HG03045 (cell line): ENCODE results near the gene NIPA2.
"Not testable (repeated sequence)": the region's sequence is repeated elsewhere in the genome, so short reads cannot be mapped to it uniquely, and the experiment has no call there.

Experiments
- ATAC-seq: cut with Tn5 transposase; IDR thresholded peaks from one replicate; pipeline ENCODE4 v1.9.1; 2021; ENCODE audit warnings: mild to moderate bottlenecking, moderate library complexity; ENCODE audit not compliant: unreplicated experiment

The NIPA2 gene

GRCh38 chr15:22838292-22839042, at the start of gene NIPA2:
NIPA2 (plus strand) TSS chr15:22838666; CDS start chr15:22851732, 13,066 bp downstream.
- ATAC-seq = peak; percentile 86

DNA sequence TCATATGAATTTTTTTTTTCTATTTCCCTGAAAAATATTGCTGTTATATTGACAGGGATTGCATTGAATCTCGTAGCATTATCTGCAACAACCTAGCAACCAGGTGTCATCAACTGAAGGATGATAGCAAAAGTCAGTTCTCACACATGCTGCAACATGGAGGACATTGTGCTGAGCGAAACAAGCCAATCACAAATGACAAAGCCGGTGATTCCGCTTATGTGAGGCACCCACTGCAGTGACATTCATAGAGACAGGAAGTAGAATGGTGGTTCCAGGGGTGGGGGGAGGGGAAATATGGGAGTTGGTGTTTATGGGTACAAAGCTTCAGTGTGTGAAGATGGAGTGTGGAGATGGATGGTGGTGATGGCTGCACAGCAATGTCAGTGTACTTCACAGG, 44.4 kb upstream of the NIPA2 start:
- ATAC-seq = no peak

DNA sequence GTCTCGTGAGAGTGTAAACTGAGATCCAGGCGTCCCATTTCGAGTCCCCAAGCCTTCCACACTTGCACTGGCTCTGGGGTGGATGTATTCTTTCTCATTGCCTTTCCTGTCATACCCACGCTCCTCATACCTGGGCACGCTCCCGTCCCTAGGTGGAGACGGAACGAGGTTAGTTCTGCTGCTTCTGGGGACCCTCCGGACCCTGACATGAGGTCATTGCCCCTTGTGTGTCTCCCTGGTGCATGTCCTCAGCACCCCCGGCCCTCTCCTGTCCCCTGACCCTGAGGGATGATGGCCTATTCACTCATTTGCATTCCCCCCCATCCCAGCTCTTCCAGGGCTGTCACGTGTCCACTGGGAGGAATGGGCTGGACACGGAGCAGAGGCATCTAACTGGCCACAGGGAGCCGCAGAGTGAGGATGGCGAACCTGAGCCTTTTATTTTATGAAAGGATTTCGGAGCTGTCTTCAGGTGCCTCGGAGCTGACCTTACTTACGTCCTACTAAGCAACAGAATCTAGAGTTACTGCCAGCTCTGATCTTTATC, 43.8 kb upstream of the NIPA2 start:
- no peak for ATAC-seq

GRCh38 chr15:22795206-22796063, 43.0 kb upstream of the NIPA2 start:
- no peak for ATAC-seq

GRCh38 chr15:22796079-22796478, 42.4 kb upstream of the NIPA2 start:
- ATAC-seq = no peak

GRCh38 chr15:22799902-22800301, 38.6 kb upstream of the NIPA2 start:
- no peak for ATAC-seq

DNA sequence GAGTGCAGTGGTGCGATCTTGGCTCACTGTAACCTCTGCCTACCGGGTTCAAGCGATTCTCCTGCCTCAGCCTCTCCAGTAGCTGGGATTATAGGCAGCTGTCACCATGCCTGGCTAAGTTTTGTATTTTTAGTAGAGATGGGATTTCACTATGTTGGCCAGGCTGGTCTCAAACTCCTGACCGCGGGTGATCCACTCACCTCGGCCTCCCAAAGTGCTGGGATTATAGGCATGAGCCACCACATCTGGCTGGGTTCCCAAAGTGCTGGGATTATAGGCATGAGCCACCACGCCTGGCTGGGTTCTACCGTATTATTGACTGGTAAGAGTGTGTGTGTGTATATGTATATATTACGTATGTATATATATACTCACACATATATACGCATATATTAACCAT, 35.5 kb upstream of the NIPA2 start:
- ATAC-seq = not testable (repeated sequence)

GRCh38 chr15:22806156-22806555, 32.3 kb upstream of the NIPA2 start:
- no peak for ATAC-seq

DNA sequence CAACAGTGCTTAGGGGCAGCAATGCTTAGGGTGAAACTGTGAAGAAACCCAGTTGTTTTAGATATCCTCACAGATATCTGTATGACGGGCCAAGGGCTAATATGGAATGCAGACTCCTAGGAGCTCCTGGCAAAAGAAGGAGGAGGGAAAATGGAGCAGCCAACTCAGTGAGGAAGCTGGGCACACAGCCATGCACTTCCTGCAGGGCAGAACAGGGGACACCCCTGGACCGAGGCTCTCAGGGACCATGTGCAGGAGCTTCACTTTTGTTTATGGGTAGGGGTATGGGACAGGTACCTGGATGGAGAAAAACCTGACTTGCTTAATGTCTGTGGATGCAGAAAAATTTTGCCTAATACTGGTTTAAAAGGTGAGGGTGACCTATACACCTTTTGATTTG, 31.8 kb upstream of the NIPA2 start:
- no peak for ATAC-seq

DNA sequence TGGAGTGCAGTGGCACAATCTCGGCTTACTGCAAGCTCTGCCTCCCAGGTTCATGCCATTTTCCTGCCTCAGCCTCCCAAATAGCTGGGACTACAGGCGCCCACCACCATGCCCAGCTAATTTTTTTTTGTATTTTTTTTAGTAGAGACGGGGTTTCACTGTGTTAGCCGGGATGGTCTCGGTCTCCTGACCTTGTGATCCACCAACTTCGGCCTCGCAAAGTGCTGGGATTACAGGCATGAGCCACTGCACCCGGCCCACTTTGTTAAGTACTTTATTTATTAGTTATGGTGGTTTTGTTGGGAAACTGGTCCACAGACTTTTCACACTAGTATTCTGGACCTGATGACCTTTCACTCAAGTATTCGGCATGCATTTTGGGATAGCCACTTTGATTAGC, 30.6 kb upstream of the NIPA2 start:
- not testable (repeated sequence) for ATAC-seq

DNA sequence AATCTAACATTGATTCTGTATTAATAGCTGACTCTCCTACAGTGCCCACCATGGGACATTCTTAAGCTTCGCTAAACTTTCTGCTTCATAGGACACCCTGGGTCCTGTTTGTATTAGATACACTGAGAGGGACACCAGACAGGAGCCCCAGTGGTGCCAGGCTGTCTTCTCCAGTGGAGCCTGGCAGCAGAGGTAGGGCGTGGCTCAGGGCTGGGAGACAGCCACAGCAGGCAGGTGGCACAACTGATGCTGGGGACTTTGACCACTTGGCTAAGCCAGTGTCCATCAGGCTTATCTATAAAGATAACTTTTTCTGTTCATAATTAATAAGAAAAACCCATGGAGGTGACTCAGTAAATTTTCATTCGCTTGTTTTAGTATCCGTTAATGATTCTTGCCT, 30.2 kb upstream of the NIPA2 start:
- no peak for ATAC-seq

DNA sequence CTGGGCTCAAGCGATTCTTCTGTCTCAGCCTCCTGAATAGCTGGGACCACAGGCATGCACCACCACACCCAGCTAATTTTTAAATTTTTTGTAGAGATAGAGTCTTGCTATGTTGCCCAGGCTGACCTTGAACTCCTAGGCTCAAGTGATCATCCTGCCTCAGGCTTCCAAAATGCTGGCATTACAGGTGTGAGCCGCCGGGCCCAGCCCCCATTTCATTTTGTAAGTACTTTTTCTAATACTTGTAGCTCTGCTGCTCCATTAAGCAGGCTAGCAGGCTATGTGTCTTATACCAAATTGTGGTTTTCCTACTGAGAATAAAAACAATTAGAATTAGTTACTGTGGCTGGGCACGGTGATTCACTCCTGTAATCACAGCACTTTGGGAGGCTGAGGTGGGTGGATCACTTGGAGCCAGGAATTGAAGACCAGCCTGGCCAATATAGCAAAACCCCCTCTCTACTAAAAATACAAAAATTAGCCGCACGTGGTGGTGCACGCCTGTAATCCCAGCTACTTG, 29.6 kb upstream of the NIPA2 start:
- ATAC-seq = no peak

GRCh38 chr15:22810033-22810852, 28.2 kb upstream of the NIPA2 start:
- ATAC-seq = no peak

DNA sequence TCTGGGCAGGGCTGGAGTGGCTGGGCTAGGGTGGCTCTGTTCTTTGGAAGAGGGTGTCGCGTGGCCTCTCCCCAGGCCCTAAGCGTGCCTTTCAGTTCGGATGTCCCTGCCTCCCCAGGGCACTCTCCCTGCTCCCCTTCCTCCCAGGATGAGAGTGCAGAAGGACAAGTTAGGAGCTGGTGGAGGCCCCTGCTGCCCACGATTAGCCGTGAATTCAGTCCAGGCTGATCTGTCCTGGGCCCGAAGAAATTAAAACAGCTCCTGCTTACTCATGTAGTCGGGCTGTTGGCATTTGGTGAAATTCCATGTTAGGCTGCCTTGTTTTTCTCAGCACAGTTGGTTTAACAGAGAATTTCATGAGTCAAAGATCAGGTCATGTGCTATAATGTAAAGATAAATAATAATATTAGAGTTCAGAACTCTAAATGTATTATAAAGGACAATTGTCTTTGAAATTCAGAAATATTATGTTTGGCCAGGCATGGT, 27.6 kb upstream of the NIPA2 start:
- no peak for ATAC-seq

GRCh38 chr15:22811640-22812039, 26.8 kb upstream of the NIPA2 start:
- ATAC-seq = no peak

- no peak for ATAC-seq
These were observed 24.6 kb upstream of the NIPA2 start for GRCh38 chr15:22813844-22814243.

- ATAC-seq = no peak
These were observed 22.7 kb upstream of the NIPA2 start for GRCh38 chr15:22815766-22816165.

DNA sequence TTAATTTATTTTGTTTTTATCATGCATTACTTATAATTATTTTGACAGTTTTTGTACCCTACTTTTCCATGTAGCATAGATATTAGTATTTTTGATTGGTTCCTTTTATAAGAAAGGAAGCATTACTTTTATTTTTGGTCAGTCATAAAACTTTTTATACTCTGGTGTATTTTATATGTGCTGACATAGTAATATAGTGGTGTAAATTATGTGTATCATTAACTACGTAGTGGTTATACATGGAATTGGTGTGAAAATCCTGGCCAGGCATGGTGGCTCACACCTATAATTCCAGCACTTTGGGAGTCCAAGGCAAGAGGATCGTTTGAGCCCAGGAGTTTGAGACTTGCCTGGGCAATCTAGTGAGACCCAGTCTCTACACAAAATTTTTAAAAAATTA, 18.8 kb upstream of the NIPA2 start:
- ATAC-seq = no peak

- no peak for ATAC-seq
These were observed 14.9 kb upstream of the NIPA2 start for GRCh38 chr15:22823495-22824128.

- ATAC-seq = no peak
These were observed 11.3 kb upstream of the NIPA2 start for GRCh38 chr15:22827125-22827524.
